Activated gamma-delta T cell treated with anti-CD3 and anti-CD28 coated beads, Interleukin-2, amount 50 U/mL, for 16 hours (primary cell): ENCODE data around the gene RXFP4.
"Not testable (repeated sequence)": the region's sequence is repeated elsewhere in the genome, so short reads cannot be mapped to it uniquely, and the experiment has no call there.

ENCODE experiments used
- DNase-seq: peaks from one replicate; pipeline ENCODE4 v3.0.0-alpha.2; 2020; ENCODE audit warnings: low read depth

The RXFP4 gene

DNA sequence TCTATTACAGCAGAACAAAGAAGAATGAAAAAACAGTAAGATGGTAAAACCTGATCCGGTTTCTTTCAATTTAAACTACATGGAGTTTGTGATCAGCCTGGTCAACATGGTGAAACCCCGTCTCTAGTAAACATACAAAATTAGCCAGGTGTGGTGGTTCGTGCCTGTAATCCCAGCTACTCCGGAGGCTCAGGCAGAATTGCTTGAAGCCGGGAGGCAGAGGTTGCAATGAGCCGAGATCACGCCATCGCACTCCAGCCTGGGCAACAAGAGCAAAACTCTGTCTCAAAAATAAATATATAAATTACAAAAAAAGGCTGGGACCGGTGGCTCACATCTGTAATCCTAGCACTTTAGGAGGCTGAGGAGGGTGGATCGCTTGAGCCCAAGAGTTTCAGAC lies 10.7 kb upstream of the RXFP4 start:
- not testable (repeated sequence) for DNase-seq

DNA sequence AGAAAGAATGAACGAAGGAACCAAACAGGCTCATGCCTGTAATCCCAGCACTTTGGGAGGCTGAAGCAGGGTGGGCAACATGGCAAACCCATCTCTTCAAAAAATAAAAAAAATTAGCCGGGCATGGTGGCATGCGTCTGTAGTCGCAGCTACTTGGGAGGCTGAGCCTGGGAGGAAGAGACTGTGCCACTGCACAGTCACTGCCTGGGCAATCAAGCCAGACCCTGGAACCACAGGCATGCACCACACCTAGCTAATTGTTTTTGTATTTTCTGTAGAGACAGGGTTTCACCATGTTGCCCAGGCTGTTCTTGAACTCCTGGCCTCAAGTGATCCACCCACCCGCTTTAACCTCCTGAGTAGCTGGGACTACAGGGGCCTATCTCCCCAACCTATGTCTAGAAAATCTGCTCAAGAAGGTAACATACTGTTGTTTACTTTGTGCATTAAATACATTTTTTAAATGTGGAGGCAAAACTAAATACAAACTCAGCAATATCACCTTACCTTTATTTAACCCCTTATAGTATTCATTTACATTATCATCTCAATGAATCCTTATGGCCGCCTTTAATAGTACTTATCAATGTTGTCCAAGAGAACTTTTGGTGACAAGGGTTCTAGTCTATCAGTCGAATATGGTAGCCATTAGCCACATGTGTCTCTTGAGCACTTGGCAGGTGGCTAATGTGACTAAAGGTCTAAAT lies 10.0 kb upstream of the RXFP4 start:
- no peak for DNase-seq

DNA sequence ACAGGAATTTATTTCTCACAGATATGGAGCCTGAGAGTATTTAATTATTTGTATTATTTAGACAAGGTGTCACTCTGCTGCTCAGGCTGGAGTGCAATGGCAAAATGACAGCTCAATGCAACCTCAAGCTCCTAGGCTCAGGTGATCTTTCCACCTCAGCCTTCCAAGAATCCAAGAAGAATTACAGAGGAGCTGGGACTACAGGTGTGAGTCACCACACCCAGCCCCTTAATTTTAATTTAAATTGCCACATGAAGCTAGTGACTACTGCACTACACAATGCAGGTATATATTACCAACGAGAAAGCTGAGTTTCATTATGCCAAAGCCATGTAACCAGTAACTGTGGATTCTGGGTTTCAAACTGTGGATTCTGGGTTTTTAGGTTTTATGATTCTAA lies 9.4 kb upstream of the RXFP4 start:
- no peak for DNase-seq

DNA sequence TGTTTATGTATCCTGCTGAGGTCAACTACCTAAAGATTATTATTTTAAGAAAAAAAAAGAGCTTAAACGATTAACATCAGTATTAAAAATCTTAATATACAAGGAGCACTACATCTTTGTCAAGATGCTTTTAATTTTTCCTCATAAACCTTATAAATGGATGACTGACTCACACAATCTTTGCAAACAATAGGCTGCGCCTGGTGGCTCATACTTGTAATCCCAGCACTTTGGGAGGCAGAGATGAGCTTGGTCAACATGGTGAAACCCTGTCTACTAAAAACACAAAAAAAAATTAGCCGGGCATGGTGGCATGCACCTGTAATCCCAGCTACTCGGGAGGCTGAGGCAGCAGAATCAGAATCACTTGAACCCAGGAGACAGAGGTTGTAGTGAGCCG lies 9.0 kb upstream of the RXFP4 start:
- DNase-seq = no peak

DNA sequence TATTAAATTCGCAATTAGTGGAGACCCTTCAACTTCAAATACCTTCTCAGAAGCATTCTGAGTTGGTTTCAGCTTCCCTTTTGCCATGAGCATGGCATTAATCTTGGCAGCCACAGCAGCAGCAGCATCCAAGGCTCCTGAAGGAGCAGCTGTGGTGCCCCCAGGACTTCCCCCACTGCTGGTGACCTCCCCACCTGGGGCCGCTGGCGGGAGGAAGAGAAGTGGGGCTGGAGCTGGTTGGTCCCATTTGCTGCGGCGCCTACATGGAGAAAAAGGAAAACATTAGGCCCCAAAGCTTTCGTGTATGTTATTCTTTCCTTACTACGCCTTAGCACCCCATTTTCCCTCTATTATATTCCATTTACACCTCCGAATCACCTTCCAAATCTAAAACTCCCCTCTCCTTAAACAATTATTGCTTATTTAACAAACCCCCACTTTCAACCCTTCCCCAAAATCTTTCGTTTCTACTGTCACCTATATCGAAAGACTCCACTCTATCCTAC lies 7.8 kb upstream of the RXFP4 start:
- no peak for DNase-seq

DNA sequence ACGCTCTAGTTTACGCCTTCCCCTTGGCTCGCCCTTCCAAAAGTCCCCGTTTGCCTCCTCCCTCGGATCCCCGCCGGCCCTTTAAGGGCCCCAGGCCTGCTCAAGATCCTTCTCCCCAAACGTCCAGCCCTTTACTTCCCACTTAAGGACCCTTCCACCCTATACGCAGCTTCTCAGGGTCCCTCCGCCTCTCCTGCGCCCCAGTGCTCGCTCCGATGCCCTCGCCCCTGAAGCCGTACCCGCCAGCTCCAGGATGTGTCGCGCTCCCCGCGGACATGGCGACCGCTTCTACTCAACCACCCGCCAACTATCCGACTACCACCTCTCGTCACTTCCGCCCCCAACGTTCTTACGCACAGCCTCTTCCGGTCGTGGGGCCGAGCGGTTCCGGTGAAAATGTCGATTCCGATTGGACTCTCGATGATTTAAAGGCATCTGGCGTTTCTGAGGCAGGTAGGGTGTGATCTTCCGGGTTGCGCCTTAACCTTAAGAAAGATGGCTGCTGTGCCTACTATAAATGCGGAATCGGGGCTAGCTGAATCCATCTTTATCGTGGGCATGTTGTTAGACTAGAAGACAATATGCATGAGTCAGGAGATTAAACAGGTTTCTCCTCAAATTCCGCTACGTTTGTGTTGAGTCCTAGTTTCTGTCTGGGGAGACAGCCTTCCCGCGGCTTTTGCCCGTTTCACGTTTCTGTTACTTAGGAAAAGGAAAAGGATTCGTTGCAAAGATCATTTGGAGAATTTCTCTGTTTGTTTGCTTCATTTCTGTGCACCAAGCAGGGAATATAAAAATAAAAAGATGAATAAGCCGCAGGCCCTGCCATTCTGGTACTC lies 7.1 kb upstream of the RXFP4 start, which contains the start of gene KHDC4:
TSS of gene KHDC4 (minus strand) at position 317 of the 839 bp plus-strand sequence. CDS start at position 277, 40 bp downstream.
- DNase-seq = peak; percentile 92

DNA sequence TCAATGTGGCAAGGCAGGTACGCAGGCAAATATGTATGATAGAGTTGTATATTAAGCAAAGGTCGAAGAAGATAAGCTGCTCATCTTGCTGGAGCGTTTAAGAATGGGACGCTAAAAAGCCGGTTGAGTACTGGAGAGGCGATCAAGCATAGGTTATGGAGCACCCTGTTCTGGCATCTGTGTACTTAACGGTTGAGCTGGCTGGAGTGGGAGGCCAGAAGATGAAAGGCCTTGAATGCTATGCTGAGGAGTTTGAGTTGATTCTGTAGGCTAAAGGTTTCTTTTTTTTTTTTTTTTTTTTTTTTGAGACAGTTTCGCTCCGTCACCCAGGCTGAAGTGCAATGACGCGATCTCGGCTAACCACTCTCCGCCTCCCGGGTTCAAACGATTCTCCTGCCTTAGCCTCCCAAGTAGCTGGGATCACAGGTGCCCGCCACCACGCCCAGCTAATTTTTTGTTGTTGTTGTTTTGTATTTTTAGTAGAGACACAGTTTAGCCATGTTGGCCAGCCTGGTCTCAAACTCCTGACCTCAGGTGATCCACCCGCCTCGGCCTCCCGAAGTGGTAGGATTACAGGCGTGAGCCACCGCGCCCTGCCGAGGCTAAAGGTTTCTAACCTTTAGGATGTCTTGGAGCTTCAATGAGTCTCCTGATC lies 6.4 kb upstream of the RXFP4 start:
- no peak for DNase-seq

DNA sequence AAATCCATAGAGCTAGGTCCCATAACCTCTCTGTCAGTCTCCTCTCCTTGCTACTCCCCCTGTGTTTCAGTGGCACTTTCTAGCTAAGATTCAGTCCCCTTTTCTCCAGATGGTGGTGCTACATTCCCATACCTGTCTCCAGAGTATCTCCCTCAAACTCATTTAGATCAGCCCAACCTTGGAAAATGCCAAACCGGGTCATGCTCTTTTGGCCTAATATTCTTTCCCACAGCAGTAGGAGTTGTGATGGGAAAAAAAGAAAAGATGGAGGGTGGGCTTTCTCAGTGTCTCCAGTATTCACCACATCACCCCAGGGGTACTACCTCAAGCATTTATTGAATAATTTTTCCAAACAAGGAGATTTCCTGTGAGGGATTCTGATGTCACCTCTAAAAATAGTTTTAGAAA lies 3.2 kb upstream of the RXFP4 start:
- no peak for DNase-seq

DNA sequence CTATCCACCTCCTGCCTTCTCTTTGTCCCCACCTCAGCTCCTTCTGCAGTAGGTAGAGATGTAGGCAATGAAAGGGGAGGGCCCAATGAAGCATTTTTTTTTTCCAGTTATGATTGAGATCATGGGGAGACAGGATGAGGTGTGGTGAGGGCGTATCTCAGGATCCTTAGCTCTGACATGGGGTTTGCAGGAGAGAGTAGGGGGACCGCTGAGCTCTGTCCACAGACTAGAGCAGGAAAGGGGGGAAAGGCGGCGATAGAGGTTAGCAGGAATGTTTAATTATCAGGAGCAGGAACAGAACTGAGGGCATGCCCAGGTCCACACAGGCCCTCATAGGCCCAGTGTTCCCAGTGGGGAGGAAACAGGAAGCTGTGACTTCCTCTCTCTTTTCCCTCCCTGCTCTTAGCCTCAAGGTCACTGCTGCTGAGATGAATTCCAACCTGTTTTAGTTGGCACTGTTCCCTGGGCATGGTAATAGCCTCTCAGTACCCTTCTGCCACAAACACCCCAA lies 901 bp upstream of the RXFP4 start:
- DNase-seq = no peak

DNA sequence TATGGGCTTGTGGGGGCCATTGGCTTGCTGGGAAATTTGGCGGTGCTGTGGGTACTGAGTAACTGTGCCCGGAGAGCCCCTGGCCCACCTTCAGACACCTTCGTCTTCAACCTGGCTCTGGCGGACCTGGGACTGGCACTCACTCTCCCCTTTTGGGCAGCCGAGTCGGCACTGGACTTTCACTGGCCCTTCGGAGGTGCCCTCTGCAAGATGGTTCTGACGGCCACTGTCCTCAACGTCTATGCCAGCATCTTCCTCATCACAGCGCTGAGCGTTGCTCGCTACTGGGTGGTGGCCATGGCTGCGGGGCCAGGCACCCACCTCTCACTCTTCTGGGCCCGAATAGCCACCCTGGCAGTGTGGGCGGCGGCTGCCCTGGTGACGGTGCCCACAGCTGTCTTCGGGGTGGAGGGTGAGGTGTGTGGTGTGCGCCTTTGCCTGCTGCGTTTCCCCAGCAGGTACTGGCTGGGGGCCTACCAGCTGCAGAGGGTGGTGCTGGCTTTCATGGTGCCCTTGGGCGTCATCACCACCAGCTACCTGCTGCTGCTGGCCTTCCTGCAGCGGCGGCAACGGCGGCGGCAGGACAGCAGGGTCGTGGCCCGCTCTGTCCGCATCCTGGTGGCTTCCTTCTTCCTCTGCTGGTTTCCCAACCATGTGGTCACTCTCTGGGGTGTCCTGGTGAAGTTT lies 550 bp downstream of the RXFP4 start:
- no peak for DNase-seq

DNA sequence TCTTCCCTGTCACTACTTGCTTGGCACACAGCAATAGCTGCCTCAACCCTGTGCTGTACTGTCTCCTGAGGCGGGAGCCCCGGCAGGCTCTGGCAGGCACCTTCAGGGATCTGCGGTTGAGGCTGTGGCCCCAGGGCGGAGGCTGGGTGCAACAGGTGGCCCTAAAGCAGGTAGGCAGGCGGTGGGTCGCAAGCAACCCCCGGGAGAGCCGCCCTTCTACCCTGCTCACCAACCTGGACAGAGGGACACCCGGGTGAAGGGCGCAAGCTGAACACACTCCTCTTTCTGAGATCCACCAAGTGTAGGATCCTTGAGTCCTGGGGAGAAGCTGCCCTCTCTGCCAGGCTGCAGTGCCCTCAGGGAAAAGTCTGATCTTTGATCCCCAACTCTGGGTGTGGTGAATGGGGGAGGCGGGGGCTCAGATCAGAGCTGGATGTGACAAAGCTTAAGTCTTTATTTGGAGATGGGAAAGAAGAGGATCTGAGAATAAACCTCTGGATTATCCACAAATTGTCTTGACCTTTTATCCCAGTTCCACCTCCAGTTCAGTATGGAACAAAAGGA lies 1.2 kb downstream of the RXFP4 start:
- DNase-seq = no peak

DNA sequence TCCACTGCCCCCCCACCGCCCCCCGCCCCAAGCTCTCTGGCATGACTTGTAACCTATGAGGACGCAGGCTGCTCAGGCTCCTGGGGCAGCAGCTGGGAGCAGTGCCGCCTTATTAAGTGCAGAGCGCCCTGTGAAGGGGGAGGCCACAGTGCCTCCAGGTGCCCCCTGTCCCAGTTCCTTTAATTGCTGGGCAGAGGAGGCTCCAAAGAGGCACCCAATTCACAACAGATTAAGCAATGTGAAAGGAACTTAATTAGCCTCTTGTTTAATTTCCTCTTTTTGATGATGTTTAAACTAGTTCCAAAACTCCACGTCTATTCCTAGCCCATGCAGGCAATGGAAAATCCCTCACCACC lies 3.0 kb downstream of the RXFP4 start:
- DNase-seq = no peak

DNA sequence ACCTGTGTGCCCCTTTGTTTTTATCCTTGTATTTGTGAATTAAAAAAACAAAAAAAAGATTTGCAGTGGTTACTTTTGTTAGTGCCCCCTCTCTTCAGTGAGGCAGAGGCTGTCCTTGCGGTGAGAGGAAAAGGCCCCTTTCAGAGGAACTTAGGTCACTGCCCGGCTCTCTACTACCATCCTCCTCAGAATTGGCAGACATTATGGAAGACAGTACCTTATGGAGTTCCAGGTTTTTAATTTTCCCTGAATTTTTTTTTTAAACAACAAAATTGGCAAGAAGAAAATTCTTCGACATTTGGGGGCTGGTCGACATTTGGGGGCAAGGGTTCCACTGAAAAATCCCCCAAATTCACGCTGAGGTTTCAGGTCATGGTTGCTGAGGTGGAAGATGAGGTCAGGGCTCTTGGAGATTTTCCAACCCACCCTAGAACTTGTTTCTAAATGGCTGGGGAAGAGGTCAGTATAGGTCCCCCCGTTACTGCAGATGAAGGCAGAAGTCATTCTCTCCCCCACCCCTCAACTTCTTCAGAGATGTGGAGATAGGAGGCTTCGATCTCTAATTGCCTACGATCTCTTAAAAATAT lies 5.3 kb downstream of the RXFP4 start:
- no peak for DNase-seq

DNA sequence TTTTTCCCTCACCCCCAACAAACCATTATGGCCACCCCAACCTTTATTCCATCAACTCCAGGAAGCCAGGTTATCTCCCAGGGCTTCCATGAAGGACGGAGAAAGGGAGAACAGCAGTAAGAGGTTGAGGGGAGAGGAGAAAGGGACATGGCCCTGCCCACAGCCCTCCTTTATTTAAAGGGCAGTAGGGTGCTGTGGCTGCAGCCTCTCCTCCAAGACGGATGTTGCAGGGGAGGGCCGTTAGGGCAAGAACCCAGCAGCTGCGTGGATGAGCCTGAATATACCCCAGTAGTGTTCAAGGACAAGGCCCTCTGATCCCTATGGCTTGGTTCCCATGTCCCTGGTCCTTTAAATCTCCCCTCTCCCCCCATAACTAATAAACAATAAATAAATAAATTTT lies 5.9 kb downstream of the RXFP4 start:
- DNase-seq = no peak

DNA sequence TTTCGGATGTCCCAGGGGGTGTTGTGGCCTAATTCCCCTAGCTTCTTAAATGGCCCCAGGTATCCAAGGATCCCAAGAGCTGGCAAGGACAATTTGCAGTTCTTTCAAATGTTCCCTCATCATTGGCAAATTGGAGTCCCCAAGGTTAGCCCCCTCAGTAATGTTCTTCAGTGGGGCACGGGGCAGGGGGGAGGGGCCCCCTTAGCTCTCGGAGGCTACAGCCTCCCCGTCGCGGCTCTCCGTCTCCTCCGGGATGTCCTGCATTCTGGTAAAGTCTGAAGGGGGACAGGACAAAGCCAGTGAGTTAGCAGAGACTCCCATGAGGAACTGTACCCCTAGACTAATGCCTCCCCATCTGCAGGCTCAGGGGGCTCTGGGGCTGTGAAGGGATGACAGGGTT lies 6.3 kb downstream of the RXFP4 start:
- DNase-seq = no peak

DNA sequence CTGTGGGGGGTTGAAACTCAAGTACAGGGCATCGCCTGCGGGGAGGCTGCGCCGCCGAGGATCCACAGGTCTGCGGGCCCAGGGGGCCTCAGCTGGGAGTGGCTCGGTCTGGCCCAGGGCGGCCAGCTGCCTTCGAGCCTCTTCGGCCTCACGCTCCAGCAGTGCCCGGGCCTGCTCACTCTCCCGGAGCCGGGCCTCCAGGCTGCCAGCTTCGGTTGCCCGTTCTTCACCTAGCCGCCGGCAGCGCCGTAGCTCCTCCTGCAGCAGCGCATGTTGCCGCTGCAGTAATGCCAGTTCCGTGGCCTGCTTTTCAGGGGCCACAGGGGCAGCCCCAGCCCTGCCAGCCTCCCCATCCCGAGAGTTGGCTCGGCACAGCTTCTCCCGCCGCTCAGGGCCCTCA lies 9.4 kb downstream of the RXFP4 start:
- no peak for DNase-seq

DNA sequence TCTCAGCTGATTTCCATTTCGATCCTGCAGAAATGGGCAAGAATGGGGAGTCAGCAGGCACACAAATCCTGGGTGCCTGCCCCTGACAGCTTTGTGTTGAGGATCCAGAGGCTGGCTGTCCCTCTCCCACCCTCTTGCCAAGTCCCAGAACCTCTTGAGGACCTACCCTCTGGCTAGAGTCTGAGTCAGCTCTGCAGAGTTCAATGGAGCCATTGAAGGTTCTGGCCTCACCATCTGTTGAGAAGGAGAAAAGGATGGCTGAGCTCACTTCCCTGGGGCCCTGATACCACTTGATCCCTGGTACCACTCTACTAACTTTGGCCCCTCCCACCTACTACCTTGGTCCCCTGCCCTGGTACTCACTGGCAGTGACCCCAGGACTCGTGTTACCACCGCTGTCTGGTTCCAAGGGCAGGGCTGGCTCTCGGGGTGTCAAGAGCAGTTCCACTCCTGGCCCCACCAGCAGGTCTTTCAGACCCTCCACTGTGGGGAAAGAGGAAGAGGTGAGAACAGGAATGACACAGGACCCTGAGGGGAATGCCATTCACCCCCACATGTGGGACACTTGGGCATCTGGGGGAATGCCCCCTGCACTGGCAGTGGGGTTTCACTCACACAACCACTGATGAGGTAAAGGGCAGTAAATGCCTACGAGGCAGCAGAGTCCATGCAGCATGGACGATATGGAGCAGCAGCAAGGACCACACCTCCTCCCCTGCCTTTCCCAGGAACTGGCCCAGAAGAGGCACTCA lies 10.5 kb downstream of the RXFP4 start:
- no peak for DNase-seq

DNA sequence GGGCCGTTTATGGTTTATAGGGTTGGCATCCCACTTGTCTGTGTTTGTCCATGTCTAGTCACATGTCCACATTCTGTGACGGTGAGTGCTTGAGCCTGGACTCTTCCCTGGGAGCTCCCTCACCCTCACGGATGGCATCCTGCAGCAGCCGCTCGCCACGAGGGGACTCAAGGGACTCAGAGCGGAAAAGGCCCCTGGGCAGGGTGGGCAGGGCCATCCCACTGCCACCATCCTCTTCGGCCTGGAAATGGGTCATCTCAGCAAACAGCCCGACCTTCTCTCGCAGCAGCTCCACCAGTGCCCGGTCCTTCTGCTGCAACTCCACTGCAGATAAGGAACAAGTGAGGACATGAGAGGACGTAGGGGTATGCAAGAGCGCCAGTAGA lies 11.1 kb downstream of the RXFP4 start:
- no peak for DNase-seq

DNA sequence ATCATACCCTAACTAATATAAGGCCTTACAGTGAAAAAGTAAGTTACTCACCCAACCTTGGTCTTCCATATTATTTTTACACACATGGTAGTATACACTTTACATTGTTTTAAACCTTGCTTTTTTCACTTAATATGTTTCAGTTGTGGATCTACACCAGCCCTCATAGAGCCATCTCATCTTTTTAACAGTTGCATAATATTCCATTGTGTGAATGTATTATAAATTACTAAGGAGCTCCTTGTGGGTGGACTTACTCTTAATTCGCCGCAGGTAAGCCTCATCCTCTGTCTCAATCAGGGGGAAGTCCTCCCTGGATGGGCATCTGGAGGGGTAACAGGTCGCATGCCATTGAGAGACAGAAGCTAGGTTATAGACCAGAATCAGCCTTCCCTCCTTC lies 13.2 kb downstream of the RXFP4 start:
- DNase-seq = no peak

DNA sequence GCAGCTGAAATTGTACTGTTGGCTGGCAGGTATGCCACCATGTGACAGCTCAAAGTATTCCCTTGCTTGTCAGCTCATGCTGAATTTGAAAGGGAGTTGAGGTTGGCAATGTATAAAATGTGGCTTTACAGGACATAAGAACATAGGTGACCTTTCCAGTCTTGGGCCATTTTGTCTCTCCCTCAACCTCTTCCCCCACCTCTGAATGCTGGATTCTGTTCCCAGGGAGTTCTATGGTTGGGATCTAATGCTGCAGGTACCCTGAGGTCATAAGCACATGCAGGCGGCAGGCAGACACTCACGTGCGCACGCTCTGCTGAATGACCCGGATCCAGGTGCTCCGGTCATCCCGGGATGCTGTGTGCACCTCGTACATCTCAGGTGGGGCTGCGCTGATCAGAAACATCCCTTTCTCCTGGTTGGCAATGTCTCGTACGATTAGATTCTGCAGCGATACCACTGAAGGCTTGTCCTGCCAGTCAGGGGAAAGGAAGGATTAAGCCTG lies 16.0 kb downstream of the RXFP4 start:
- no peak for DNase-seq
